Sigmoid colon (tissue), 4 donors: ENCODE measurements around the gene C22orf39.

ENCODE experiments used
- CTCF ChIP-seq, 4 experiments: fragments of 450-650 bp in 3 of 4; fragments of 200-600 bp in 1 of 4; IDR thresholded peaks; one replicate each; pipeline ENCODE4 v1.5.1; 2016 to 2019; ENCODE audit warnings: antibody characterized with exemption in 4 of 4, mild to moderate bottlenecking in 3 of 4, moderate library complexity in 2 of 4
- POLR2A ChIP-seq, 2 donors: fragments of 450-650 bp; IDR thresholded peaks; one replicate each; pipeline ENCODE4 v1.6.1; 2016; ENCODE audit warnings: antibody characterized with exemption in 2 of 2, mild to moderate bottlenecking in 2 of 2, moderate library complexity in 2 of 2
- POLR2AphosphoS5 ChIP-seq, 4 donors: sonication (generic); formaldehyde crosslinking; IDR thresholded peaks; one replicate each; pipeline ENCODE4 v1.6.1; 2017; ENCODE audit warnings: antibody characterized with exemption in 4 of 4

DNA sequence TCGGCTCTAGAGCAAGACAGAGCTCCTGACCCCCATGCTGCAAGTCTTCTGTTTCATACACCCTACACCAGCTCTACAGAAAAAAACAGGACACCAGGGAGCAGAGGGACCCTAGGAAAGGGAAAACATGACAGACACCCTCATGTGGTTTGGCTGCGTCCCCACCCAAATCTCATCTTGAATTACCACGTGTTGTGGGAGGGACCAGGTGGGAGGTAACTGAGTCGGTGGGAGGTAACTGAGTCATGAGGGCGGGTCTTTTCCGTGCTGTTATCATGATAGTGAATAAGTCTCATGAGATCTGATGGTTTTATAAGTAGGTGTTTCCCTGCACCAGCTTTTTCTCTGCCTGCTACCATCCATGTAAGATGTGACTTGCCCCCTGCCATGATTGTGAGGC lies 6.6 kb upstream of the C22orf39 start:
- TF ChIP-seq CTCF (IDR thresholded peaks at IDR 0.05) (no peak), POLR2A (IDR thresholded peaks at IDR 0.05) (no peak), POLR2AphosphoS5 (IDR thresholded peaks at IDR 0.05) (no peak)
